Measurements from ENCODE around the gene TMEM37.

GRCh38 chr2:119483395-119483753 is 51.7 kb downstream of the TMEM37 start:
- TF ChIP-seq SIN3A (IDR thresholded peaks at IDR 0.05; ENCODE audit: borderline replicate concordance, low read depth, low read length) = no peak
- no peak for TF ChIP-seq RCOR1 (IDR thresholded peaks at IDR 0.05; ENCODE audit: low read length)
- no peak for TF ChIP-seq FOXM1 (IDR thresholded peaks at IDR 0.05; ENCODE audit: low read depth)
- TF ChIP-seq RAD21 (IDR thresholded peaks at IDR 0.05; ENCODE audit: low read length) = no peak
- TF ChIP-seq POLR2AphosphoS5 (IDR thresholded peaks at IDR 0.05; ENCODE audit: low read depth, low read length) = no peak
- TF ChIP-seq CTCF (IDR thresholded peaks at IDR 0.05) = no peak
- no peak for TF ChIP-seq EP300 (IDR thresholded peaks at IDR 0.05; ENCODE audit: borderline replicate concordance in 1 of 2, low read depth in 1 of 2, low read length in 1 of 2)
- TF ChIP-seq PBX3 (IDR thresholded peaks at IDR 0.05) = no peak
- no peak for TF ChIP-seq NRF1 (IDR thresholded peaks at IDR 0.05; ENCODE audit: low read depth, low read length)
- TF ChIP-seq USF1 (IDR thresholded peaks at IDR 0.05; ENCODE audit: borderline replicate concordance, low read depth) = no peak
- no peak for TF ChIP-seq RFX5 (IDR thresholded peaks at IDR 0.05; ENCODE audit: low read length)
- TF ChIP-seq FOXJ3 (CRISPR knock-in tag; IDR thresholded peaks at IDR 0.05) = no peak
- TF ChIP-seq GABPA (IDR thresholded peaks at IDR 0.05; ENCODE audit: low read depth) = no peak
- no peak for TF ChIP-seq REST (IDR thresholded peaks at IDR 0.05; ENCODE audit: low read depth, low read length)

Measured in SK-N-SH (cell line).